Neural cell (in vitro differentiated cells): ENCODE measurements around the gene CD101. TPM values are rescaled to one million over a fixed set of nuclear protein-coding genes. Genes with fewer than 3 reads are reported as not detected.

Experiments
- H2AFZ ChIP-seq: fragments of 200-600, 300-800 bp; sonication (generic), shearing (Covaris generic); 2 replicates; pipeline ENCODE4 v1.6.0; 2014; ENCODE audit warnings: low read depth, mild to moderate bottlenecking, antibody characterized with exemption, low read length, moderate library complexity
- H3F3A ChIP-seq: fragments of 200-600 bp; shearing (Covaris generic); 2 replicates; pipeline ENCODE4 v1.6.1; 2016; ENCODE audit warnings: mild to moderate bottlenecking, moderate library complexity, mixed read lengths, antibody characterized with exemption, low read length; ENCODE audit not compliant: insufficient read depth, poor library complexity, severe bottlenecking
- H3K27ac ChIP-seq: fragments of 200-600, 300-800 bp; sonication (generic), shearing (Covaris generic); 2 replicates; pipeline ENCODE4 v1.5.1; 2014; ENCODE audit warnings: mild to moderate bottlenecking, low read length, moderate library complexity
- H3K27me3 ChIP-seq: fragments of 300-800, 200-600 bp; sonication (generic), shearing (Covaris generic); 2 replicates; pipeline ENCODE4 v1.6.0; 2014; ENCODE audit warnings: mild to moderate bottlenecking, low read depth, low read length, moderate library complexity; ENCODE audit not compliant: insufficient read depth
- H3K36me3 ChIP-seq: fragments of 300-800, 200-600 bp; sonication (generic), shearing (Covaris generic); 2 replicates; pipeline ENCODE4 v1.5.1; 2014; ENCODE audit warnings: mild to moderate bottlenecking, antibody characterized with exemption, low read length, moderate library complexity; ENCODE audit not compliant: insufficient read depth
- H3K4me2 ChIP-seq: fragments of 300-800, 200-600 bp; sonication (generic), shearing (Covaris generic); 2 replicates; pipeline ENCODE4 v1.6.0; 2014; ENCODE audit warnings: mild to moderate bottlenecking, low read length
- H3K4me3 ChIP-seq: fragments of 300-800, 200-600 bp; sonication (generic), shearing (Covaris generic); 2 replicates; pipeline ENCODE4 v1.5.1; 2014; ENCODE audit warnings: mild to moderate bottlenecking, low read length, moderate library complexity
- H3K79me2 ChIP-seq: fragments of 200-600 bp; shearing (Covaris generic); replicated peaks from 2 replicates; pipeline ENCODE4 v1.6.0; 2014; ENCODE audit warnings: mild to moderate bottlenecking, low read length, moderate library complexity; ENCODE audit not compliant: insufficient read depth
- H3K9ac ChIP-seq: fragments of 300-800, 200-600 bp; sonication (generic), shearing (Covaris generic); 2 replicates; pipeline ENCODE4 v1.6.1; 2016; ENCODE audit warnings: mild to moderate bottlenecking, low read length, mixed read lengths
- H3K9me2 ChIP-seq: fragments of 200-600 bp; shearing (Covaris generic); 2 replicates; pipeline ENCODE4 v1.6.1; 2016; ENCODE audit warnings: mild to moderate bottlenecking, low read length, mixed read lengths; ENCODE audit not compliant: insufficient read depth
- H3K9me3 ChIP-seq: fragments of 200-600, 300-800 bp; sonication (generic), shearing (Covaris generic); 2 replicates; pipeline ENCODE4 v1.6.1; 2016; ENCODE audit warnings: mild to moderate bottlenecking, mixed run types, low read length, moderate library complexity, mixed read lengths
- H4K20me1 ChIP-seq: fragments of 200-600 bp; shearing (Covaris generic); 2 replicates; pipeline ENCODE4 v1.6.1; 2016; ENCODE audit warnings: mild to moderate bottlenecking, mixed run types; ENCODE audit not compliant: insufficient read depth
- EP300 ChIP-seq: fragments of 450-650 bp; conservative IDR thresholded peaks from 2 replicates; pipeline ENCODE4 v1.6.1; 2014; ENCODE audit warnings: antibody characterized with exemption, mild to moderate bottlenecking, moderate library complexity; ENCODE audit not compliant: poor library complexity, severe bottlenecking
- EZH2 ChIP-seq: fragments of 200-600, 300-800 bp; shearing (Covaris generic), sonication (generic); IDR thresholded peaks from 2 replicates; pipeline ENCODE4 v1.6.1; 2014; ENCODE audit warnings: antibody characterized with exemption, low read length, borderline replicate concordance, mild to moderate bottlenecking; ENCODE audit not compliant: insufficient read depth, poor library complexity, severe bottlenecking
- MXI1 ChIP-seq: fragments of 450-650 bp; conservative IDR thresholded peaks from 2 replicates; pipeline ENCODE4 v1.6.1; 2014; ENCODE audit warnings: antibody characterized with exemption, mild to moderate bottlenecking; ENCODE audit not compliant: poor library complexity, severe bottlenecking
- POLR2AphosphoS5 ChIP-seq: IDR thresholded peaks from 2 replicates; pipeline ENCODE4 v1.6.1; 2012
- RAD21 ChIP-seq: fragments of 450-650 bp; conservative IDR thresholded peaks from 2 replicates; pipeline ENCODE4 v1.6.1; 2014; ENCODE audit warnings: antibody characterized with exemption, mild to moderate bottlenecking, moderate library complexity
- REST ChIP-seq: IDR thresholded peaks from 2 replicates; pipeline ENCODE4 v1.6.1; 2012; ENCODE audit warnings: borderline replicate concordance
- SMC3 ChIP-seq: fragments of 450-650 bp; conservative IDR thresholded peaks from 2 replicates; pipeline ENCODE4 v1.6.1; 2014; ENCODE audit warnings: antibody characterized with exemption, mild to moderate bottlenecking, moderate library complexity; ENCODE audit not compliant: poor library complexity
- TAF1 ChIP-seq: IDR thresholded peaks from 2 replicates; pipeline ENCODE4 v1.6.1; 2012; ENCODE audit warnings: low read depth
- polyA plus RNA-seq: library from polyadenylated mRNA; depleted of rRNA; stranded (reverse); fragments of >200 nt; gene quantifications from 2 replicates; pipeline ENCODE4 v1.2.3, GENCODE V29; 2014
- TF ChIP-seq, protein P1 (sequence below): fragments of 450-650 bp; IDR thresholded peaks from 2 replicates; pipeline ENCODE4 v1.5.1; 2014; ENCODE audit warnings: antibody characterized with exemption, mild to moderate bottlenecking, moderate library complexity; ENCODE audit not compliant: poor library complexity, severe bottlenecking

Gene CD101
- polyA plus RNA-seq, 1 donor from 2014 or later, result 1.4 TPM

GRCh38 chr1:116988248-116988647 lies 13.3 kb upstream of the CD101 start:
- H3K27ac ChIP-seq, result no peak overlapping the region
- H3K79me2 ChIP-seq, result no peaks in the 10 kb centered on the region
- no peak overlapping the region for H3K4me2 ChIP-seq
- no peak overlapping the region for H3K9ac ChIP-seq
- peaks cover 12% of the 10 kb centered on the region for H3K36me3 ChIP-seq
- H3K9me2 ChIP-seq, result no peaks in the 10 kb centered on the region
- H3F3A ChIP-seq, result no peaks in the 10 kb centered on the region
- H2AFZ ChIP-seq, result no peak overlapping the region
- no peaks in the 10 kb centered on the region for H4K20me1 ChIP-seq
- no peaks in the 10 kb centered on the region for H3K27me3 ChIP-seq
- TF ChIP-seq SMC3, result no peak
- no peak for TF ChIP-seq EZH2
- no peak overlapping the region for H3K4me3 ChIP-seq
- H3K9me3 ChIP-seq, result no peaks in the 10 kb centered on the region

DNA sequence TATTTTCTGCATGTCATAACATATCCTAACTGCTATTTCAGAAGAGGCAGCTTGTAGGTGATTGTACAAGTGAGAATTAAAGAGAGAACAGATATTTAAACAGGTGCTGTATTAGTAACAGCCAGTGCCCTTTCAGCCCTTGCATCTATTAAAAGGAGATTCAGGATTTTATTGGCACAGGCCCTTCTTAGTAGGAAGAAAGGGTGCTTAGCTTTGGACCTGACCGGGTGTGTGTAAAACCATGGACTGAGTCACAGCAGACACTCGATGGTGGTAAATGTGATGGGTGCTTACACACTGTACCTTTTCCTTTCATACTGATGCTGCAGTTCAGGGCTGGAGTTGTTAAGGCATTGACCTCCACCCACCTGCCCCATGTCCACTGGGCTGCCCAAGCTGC lies 12.7 kb upstream of the CD101 start:
- no peak for TF ChIP-seq REST
- no peak for TF ChIP-seq TAF1
- no peak for TF ChIP-seq EZH2
- TF ChIP-seq, protein P1, sequence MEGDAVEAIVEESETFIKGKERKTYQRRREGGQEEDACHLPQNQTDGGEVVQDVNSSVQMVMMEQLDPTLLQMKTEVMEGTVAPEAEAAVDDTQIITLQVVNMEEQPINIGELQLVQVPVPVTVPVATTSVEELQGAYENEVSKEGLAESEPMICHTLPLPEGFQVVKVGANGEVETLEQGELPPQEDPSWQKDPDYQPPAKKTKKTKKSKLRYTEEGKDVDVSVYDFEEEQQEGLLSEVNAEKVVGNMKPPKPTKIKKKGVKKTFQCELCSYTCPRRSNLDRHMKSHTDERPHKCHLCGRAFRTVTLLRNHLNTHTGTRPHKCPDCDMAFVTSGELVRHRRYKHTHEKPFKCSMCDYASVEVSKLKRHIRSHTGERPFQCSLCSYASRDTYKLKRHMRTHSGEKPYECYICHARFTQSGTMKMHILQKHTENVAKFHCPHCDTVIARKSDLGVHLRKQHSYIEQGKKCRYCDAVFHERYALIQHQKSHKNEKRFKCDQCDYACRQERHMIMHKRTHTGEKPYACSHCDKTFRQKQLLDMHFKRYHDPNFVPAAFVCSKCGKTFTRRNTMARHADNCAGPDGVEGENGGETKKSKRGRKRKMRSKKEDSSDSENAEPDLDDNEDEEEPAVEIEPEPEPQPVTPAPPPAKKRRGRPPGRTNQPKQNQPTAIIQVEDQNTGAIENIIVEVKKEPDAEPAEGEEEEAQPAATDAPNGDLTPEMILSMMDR, result no peak
- no peak for TF ChIP-seq POLR2AphosphoS5
- no peak for TF ChIP-seq RAD21
- no peak for TF ChIP-seq MXI1
- TF ChIP-seq SMC3, result no peak
- TF ChIP-seq EP300, result no peak
- Histone ChIP-seq H3K27ac (no peak overlapping the region), H2AFZ (no peak overlapping the region), H3K4me3 (no peak overlapping the region), H3K36me3 (peaks cover 17% of the 10 kb centered on the region), H3K79me2 (no peaks in the 10 kb centered on the region), H3F3A (no peaks in the 10 kb centered on the region), H4K20me1 (no peaks in the 10 kb centered on the region), H3K4me2 (no peak overlapping the region), H3K9me3 (no peaks in the 10 kb centered on the region), H3K27me3 (no peaks in the 10 kb centered on the region), H3K9ac (no peak overlapping the region), H3K9me2 (no peaks in the 10 kb centered on the region)

- Histone ChIP-seq H4K20me1 (no peaks in the 10 kb centered on the region), H3K36me3 (peaks cover 17% of the 10 kb centered on the region), H3K4me3 (no peak overlapping the region), H3K27me3 (no peaks in the 10 kb centered on the region), H3F3A (no peaks in the 10 kb centered on the region), H2AFZ (no peak overlapping the region), H3K9me3 (no peaks in the 10 kb centered on the region), H3K79me2 (no peaks in the 10 kb centered on the region), H3K9ac (no peak overlapping the region), H3K27ac (no peak overlapping the region), H3K4me2 (no peak overlapping the region), H3K9me2 (no peaks in the 10 kb centered on the region)
- TF ChIP-seq MXI1 (no peak), POLR2AphosphoS5 (no peak), TAF1 (no peak), REST (no peak), RAD21 (no peak), SMC3 (no peak), EZH2 (no peak), EP300 (no peak)
- TF ChIP-seq, protein P1, result no peak
These were observed 11.7 kb upstream of the CD101 start for GRCh38 chr1:116989835-116990234.
